Medulla oblongata (tissue), 1 donor: ENCODE data around the gene DKC1.
"Not testable (repeated sequence)": the region's sequence is repeated elsewhere in the genome, so short reads cannot be mapped to it uniquely, and the experiment has no call there.

ENCODE experiments used
- DNase-seq: peaks from one replicate; pipeline ENCODE4 v3.0.0-alpha.2; 2015; ENCODE audit errors: extremely low spot score

The DKC1 gene

DNA sequence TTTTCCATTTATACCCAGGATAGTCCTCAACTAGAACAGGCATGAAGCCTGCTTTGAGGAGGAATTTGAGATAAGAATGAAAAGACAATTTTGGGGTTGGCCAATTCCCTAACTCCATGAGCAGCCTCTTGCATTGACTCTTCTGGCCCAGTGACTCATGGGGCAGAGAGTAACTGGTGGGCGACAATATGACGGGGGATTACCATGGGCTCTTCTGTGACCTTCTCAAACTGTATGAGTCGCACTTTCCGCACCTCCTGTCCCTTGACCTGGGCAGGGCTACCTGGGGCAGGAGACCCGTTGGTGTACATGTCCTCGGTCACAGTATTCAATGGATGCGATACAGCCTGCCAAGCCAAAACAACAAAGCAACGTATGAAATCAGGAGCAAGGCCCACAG, 29.3 kb downstream of the DKC1 start:
- no peak for DNase-seq

DNA sequence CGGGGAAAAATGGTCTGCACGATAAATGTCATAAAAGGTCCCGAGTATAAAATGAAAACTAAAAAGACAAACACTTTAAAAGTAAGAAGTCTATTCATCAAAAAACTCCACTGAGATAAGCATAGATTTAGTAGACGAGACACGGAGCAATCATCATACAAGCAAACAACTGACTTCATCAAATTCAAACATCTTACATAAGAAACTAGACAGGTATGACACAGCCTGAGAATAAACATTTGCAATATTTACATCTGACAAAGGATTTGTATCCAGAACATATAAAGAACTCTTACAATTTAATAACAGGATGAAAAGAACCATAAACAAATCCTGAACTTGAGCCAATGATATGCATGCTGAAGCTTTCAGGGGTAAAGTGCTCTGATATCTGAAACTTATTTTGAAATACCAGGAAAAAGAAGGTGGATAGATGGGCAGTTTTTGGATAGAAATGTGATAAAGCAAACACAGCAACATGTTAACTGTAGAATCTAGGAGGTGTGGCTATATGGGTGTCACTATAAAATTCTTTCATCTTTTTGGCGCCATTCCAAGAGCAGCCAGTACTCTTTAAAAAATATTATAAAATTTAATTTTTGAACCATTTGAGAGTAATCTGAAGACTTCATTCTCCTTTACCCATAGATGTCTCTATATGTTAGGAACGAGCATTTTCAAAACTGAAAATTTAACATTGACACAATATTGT, 30.6 kb downstream of the DKC1 start:
- no peak for DNase-seq

DNA sequence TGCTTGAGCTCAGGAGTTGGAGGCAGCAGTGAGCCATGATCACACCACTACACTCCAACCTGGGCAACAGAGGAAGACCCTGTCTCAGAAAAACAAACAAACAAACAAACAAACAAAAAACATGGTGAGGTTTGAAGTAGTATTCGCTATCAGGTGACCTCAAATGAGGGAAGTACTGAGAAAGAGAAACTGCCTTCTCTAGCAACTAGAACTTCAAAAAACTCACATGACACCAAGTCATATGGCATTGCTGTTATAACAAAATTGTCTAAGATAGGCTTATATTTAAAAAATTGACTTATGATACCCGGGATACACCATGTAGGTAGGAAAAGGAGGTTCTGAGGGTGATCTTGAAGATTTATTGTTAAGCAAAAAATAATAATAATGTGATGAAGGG, 32.4 kb downstream of the DKC1 start:
- DNase-seq = no peak

DNA sequence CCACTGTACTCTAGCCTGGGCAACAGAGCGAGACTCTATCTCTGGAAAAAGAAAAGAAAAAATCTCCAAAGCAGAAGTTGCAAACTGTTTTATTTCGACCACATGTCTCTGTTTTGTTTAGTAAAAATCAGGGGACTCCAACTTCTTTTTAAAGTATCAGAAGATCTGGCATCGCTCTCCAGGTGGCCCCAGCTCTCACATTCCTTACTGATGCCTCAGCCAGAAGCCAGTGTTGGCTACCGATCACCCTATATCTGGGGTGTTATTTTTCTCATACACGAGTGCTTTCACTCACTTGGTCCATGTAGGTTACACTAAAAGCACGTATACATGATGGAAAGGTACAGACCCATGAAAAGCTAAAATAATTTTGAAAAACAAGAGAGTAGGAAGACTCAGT, 34.3 kb downstream of the DKC1 start:
- DNase-seq = no peak

DNA sequence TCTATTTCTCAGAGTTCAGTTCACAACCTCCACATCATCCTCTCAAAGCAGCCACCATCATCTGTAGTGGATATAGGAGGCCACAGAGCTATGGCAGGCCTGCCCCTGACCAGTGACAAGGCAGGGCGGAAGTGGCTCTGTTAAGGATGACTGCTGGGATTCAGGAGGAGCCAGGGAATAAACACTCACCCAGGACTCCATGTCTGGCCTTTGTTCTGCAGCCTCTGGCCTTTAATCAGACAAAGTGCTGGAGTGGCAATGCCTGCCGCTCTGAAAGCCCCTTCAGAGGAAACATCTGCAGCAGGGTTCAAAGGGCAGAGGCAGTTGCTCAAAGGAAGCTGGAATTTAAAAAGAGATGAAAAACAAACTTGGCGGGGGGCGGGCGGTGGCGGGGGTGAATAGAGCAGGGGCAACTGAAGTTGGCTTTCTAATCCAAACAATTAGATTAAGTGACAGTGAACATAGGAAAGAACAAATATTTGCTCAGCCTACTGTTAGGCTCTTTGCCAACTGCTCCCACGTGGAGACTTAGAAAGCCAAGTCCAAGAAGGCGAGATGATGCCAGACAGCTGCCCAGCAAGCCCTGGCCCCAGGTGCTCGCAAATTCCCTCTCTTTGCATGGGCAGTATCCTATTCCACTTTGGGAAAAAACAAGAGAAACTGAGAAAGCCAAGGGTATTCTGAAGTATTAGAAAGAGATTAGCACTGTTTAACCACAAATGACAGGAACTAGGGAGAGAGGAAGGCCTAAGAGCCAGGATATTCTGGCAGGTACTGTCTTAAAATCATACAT, 37.1 kb downstream of the DKC1 start:
- DNase-seq = no peak

DNA sequence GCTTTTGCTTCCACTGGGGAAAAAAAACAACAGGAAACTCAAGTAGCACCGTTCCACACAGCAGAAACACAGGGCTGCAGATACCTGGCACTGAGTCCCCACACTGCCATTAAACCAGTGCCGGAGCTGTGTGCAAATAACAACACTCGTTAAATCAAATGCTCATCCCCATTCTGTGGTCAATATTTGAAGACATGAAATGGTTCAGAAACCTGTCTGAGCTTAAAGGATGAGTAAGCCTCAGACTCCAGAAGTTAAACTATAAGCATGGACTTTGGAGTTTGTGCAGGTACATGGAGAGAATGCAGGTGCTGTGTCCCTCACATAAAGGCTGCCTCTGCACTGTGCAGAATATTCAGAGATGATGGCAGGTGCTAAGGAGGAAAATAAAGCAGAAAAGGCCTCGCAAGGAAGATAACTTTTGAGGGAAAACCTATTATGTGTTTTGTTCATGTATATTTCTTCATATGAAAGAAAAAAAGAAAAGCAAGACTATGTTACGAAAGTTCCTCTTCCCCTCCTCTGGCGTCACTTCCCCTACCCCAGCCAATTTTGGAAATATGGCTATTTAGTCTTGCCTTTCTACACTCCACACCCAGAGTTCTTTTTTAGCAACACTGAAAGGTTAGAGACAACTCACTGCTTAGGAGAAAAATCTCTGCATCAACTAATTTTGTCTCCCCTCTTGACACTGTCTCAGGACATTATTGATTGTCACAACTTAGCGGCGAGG, 38.0 kb downstream of the DKC1 start:
- DNase-seq = no peak

DNA sequence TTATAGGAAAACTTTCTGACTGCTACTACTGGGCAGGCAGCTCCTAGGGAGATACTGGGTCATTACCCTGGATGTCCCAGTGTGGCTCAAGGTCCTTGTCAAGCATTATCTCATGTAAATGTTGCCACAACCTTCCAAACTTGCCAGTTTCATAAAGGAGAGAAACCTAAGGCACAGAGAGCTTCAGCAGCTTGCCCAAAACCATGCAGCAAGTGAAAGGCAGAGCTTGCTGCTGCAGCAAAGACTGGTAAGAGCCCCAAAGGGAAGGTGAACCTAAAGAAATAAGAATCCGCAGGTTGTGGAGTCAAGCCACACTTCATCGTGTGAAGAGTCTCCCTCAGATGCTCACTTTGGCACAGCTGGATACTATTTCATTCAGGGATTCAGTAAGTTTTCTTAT, 40.3 kb downstream of the DKC1 start:
- no peak for DNase-seq

DNA sequence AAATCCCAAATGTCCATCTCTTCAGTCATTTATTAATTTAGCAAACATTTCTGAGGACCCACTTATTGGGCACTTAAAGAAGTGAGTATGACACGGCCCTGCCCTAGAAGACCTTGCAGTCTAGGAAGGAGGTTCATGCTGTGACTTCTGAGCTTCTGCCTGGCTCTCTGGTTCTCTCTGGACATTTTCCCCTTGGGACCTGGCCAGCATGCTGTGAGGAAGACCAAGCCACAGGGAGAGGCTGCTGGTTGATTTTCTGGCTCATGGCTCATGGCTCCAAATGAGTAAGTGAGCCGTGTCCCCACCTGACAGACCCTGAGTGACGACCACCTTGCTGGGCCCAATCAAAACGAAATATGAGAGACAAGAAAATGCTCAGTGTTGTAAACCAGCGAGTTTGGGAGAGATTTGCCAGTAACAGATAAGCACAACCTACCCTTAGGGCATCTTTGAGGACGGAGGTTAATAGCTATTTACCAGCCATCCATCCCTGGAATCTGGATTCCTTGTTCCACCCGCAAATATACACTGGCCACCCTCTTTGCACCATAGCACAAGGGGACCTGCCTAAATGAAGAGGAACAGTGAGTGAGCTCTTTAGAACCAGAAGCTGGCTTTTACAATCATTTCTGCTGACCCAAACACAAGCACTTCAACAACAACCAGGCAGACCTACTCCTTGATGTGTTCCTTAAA, 41.7 kb downstream of the DKC1 start:
- DNase-seq = peak; percentile 5

DNA sequence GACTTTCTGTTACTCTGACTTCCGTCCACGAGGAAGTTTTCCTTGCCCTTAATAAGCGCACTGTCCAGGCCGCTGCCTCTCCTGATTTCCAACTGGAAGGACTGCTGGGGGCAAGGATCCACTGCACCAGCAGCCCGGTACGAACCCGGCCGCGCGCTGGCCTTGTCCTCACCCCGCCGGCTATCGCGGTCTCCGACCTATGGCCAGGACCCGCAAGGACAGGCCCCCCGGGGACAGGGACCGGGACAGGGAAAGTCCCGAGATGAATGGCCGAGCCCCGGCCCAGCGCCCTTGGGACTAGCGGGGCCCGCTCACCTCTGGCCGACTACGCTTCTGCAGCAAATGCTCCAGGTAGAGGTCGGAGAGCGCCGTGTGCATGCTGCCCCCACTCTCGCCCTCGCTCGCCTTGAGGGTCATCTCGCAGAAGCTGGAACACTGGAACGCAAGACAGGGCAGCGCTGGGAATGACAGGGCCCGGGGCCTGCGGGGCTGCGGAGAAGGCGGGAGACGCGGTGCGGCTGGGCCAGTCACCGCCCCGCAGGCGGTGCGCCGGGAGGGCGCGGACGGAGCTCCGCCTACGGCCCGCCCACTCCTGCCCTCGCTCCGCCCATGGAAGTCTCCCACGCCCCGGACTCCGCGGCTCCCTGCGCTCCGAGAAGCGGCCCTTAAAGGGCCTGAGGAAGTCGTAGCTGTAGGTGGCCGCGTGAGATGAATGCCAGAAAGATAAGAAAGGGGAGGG, 42.5 kb downstream of the DKC1 start, which contains the start of gene MPP1:
TSS of gene MPP1 (minus strand) at position 529 of the 739 bp plus-strand sequence. CDS start at position 417, 112 bp downstream.
- DNase-seq = peak; percentile 81

DNA sequence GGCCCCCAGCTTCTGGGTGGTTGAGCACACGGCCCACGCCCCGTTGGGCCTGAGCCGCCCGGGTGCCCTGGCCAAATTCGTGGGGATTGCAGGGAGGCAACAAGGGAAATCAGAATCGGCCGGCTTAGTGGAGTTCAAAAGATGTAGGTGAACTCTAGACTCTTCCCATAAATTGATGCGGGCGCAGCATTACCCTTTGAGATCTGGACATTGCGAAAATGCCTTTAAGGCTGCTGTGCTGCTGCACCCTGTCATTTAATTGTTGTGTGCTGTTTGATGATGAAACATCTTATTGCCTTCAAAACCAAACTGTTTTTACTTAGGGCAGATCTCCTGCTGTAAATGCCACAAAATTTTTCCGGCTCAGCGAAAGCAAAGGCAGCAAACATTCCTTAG, 43.0 kb downstream of the DKC1 start:
- no peak for DNase-seq

DNA sequence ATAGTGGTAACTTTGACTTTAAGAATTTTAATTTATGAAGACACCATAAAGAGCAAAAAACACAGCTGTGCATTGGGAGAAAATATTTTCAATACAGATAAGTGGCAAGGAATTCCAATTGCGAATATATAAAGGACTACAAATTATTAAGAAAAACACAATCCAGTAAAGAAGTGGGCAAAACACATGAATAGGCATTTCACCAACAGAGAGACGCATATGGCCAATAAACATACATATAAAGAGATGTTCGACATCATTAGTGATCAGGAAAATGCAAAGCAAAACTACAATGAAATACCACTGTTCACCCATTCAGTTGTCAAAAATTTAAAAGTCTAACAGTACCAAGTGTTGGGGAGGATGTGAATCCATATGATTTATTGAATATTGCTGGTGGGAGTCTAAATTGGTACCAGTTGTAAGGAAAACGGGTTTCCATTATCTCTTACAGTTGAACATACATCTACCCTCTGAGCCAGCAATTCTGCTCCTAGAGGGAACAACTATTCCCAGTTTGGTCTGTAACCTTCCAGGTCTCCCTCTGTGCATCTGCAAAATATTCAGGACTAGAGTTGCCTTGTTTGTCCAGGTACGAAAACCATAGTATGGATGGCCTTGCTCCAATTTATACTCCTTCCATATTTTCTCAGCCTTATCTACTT, 44.3 kb downstream of the DKC1 start:
- DNase-seq = no peak

DNA sequence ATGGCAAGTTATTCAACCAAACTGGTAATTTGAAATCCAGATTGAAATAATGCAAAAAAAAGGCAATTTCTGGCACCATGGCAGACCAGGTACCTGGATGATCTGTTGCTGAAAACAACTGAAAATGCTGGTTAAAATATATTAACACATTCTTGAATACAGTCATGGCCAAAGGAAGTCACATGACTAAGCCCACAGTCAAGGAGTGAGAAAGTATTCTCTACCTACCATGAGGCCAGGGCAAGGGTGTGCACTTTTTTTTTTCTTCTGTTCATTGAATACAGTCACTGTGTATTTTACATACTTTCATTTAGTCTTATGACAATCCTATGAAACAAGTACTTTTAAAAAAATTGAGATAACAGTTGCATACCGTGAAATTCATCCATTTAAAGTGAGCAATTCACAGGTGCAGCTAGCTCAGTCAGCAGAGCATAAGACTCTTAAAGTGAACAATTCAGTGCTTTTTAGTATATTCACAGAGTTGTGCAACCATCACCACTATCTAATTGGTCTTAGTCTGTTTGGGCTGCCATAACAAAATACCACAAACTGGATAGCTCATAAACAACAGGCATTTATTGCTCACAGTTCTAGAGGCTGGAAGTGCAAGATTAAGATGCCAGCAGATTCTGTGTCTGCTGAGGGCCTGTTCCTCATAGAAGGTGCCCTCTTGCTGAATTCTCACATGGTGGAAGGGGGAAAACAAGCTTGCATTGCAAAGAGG, 47.4 kb downstream of the DKC1 start:
- DNase-seq = no peak

DNA sequence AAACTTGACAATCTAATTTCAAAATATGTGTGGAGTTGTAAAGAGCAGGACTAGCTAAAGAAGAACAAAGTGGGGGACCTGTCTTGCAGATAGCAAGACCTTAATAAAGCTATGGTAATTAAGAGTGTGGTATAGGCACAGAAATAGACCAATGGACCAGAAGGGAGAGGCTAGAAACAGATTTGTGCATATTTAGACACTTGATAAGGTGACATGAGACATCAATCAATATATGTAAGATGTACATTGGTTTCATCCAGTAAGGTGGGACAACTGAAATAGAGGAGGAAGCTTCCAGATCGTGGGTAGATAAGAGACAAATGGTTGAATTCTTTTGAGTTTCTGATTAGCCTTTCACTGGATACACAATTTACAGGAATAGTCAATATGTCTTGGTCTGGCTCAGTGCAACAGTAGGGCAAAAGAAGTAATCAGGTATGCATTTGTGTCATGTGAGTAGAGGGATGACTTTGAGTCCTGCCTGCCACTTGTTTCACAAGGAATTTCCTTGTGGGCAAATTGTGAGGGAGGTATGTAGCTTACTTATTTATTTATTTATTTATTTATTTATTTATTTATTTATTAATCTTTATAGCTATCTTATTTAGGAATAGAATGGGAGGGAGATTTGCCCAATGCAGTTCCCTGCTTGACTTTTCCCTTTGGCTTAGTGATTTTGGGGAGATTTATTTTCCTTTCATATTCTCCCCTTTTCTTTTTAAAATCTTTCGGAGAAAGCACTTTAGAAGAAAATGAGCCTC, 49.9 kb downstream of the DKC1 start:
- no peak for DNase-seq

DNA sequence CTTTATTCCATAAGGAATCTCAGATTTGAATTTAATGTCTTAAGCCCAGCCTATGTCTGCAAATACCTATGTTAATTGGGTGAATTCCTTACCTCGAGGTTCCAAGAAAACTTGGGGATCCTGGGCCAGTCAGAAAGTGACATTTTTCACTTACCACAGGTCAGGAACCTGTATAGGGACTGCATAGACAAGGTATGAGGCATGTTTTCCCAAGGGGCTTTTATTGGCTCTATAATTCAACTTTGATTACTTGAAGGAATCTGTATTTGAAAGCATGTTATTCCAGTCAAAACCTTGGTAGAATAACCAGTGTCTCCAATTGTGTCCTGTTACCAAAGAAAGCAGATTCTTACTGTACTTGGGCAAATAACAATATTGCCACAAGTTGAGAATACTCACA, 51.1 kb downstream of the DKC1 start:
- no peak for DNase-seq

DNA sequence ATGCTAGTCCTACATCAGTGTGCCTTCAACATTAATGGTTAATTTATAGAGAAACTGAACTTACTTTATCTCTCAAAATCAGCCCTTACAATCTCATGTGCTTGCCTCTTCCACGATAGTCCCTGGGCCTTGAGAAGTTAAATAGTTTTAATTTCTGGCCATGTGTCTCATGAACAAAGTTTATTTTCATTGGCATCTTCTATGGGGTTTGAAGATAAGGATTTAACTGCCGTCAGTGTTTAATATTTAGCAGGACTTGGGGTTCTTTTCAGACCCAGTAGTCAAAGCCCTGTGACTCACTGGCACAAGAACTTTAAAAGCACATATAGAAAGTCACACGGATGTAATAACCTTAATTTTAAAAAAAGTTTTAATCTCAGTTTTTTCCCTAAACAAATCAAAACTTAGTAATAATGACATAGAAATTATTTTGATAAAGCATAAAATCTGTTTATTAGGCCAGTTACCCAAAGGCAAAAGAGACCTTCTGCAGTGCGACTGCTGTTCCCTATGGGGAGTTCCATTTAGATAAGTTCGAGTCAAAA, 52.7 kb downstream of the DKC1 start:
- no peak for DNase-seq

DNA sequence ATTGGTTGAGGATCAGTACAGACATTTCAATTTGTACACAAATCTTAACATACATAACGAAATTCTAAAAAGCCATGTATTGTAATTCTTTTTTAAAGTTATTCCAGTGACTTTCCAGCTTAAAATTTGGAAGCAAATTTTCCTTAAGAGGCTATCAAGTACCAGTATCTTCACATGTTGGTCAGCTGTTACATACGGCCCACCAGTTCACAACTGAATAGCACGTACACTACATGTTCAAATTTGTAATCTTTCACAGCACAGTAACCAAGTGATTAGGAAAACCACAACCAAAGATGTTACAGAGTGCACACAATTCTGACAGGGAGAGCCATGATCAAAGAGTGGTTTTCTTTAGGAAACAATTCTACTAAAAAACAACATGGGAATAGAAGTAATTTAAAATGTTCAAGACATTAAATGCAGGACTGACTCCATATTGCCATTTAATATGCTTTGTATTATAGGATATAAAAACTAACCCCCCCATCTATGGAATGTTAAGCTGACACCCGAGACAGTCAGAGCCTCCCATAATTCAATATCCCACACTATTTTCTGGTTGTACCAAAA, 53.7 kb downstream of the DKC1 start:
- not testable (repeated sequence) for DNase-seq

DNA sequence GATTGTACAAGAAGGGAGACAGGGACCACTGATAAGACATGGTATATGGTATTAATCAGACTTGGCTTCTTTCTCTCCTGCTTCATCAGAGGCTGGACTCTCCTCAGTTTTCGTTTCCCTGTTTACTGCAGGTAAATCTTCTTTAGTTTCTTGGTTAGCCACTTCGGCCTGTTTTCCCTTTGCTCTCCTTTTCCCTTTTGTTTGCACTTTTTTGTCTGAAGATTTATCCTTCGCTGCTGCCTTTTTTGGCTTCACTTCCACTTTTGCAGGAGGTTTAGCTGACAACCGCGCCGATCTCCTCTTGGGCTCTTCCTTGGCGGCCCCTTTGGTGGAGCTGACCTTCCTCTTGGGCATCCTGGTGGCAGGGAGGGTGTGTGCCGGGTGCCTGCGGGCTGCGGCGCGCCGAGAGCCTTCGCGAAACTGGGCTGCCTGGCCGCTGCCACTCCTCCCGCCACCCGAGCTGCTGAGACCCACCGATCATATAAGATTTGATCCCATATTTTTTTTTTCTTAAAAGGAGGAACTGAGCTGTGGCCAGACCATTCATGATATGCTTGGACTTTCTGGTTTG, 54.5 kb downstream of the DKC1 start:
- DNase-seq = not testable (repeated sequence)
